ENCODE data around the gene GBP4.

DNA sequence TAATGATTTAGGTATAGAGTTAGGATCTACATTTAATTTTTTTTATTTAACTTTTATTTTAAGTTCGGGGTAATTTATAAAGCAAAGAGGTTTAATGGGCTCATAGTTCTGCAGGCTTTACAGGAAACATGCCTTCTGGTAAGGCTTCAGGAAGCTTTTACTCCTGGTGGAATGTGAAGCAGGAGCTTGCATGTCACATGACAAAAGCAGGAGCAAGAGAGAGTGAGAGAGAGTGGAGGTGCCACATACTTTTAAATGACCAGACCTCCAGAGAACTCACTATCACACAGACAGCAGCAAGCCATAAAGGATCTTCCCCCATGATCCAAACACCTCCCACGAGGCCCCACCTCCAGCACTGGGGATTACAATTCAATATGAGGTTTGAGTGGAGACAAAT lies 55.3 kb downstream of the GBP4 start:
- no peak for TF ChIP-seq EZH2 (IDR thresholded peaks at IDR 0.05; ENCODE audit: insufficient read depth, poor library complexity, severe bottlenecking)
- no peak for TF ChIP-seq EZH2phosphoT487 (IDR thresholded peaks at IDR 0.05; ENCODE audit: insufficient read depth, low read depth)

All from GM23248 (cell line).